SKM-1 treated with dmso at 0.1 percent for 144 hours (cell line): ENCODE results near the gene ZNF865.

Experiments
- DNase-seq: peaks from one replicate; lab custom pipeline; 2025; ENCODE audit not compliant: unreplicated experiment; lab: John Stamatoyannopoulos, UW

The ZNF865 gene

DNA sequence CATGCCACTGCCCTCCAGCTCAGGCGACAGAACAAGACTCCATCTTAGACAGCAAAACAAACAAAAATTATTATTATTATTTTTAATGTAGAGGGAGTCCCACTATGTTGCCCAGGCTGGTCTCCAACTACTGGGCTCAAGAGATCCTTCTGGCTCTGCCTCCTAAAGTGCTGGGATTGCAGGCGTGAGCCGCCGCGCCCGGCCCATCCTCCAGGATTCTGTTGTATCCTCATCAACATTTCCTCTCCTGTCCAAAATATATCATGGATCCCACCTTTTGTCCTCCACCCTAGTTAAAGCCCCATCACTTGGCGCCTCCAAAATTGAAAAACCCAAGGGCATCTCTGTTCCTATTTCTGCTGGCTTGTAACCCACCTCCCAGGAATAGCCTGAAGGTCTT is 17.7 kb downstream of the ZNF865 start:
- no peak for DNase-seq

DNA sequence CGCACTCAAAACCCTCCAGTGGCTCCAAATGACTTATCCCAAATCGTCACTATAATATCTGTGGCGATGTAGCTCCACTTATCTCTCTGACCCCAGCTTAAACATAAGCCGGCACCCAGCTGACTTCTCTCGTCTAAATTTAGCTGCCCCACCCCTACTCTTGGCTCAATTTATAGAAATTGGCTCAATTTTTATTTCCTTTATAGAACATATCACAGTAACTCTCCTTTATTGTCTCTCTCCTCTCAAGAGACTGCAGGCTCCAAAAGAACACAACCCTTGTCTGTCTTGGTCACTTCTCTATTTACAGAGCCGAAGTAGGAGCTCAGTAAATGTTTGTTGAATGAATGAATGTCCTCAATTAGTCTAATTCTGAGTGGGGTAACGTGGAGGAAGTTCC is 18.1 kb downstream of the ZNF865 start:
- DNase-seq: no peak

DNA sequence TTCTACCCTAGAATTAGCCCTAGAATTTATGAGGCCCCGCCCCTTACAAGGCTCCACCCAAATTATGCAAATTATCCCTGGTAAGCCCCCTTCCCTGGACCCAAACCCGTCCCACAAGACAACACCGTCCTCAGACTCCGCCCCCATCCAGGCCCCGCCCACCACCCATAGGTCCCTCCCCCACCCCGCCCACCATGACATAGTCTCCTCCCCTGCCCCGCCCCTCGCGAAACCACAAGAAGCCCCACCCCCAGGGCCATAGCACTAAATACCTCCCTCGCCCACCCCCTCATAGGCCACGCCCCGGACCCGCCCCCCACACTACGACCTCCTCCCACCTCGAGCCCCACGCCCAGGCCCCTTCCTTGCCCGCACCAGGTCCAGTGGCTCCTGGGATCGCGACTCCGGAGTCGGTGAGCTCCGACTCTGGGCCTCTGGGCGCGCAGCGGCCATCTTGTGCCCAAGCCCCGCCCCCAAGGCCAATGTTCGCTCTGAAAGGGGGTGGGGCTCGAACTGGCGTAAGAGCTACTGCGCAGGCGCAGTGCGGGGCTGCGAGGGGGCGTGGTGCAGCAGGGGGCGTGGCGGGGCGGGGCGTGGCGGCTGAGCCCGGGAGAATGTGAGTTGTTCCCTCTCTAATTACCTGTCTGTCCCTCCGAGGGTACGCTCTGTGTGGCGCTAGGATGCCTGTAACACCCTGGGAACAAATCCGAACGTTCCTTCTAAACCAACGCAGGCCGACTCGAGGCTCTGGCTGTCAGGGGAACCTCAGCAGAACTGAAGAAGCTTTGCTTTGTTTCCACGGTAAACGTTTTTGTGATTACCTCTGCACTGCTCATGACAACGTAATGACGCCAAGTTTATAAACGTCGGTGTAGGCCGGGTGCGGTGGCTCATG is 18.9 kb downstream of the ZNF865 start, which contains the start of gene ZNF784:
ZNF784 (minus strand) TSS at position 458 of the 895 bp plus-strand sequence; CDS start at position 453, 5 bp downstream.
- DNase-seq: peak; percentile 59

DNA sequence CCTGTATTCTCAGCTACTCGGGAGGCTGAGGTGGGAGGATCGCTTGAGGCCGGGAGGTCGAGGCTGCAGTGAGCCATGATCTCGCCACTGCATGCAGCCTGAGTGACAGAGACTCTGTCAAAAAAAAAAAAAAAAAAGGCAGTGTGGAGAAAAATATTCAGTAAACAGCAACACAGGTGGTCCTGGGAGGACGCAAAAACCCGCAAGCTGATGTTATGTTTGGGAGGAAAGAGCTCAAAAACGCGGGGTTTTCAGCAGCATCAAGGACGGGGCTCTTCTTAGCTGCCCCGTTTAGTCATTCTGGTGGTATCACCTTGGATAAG is 19.5 kb downstream of the ZNF865 start:
- no peak for DNase-seq

DNA sequence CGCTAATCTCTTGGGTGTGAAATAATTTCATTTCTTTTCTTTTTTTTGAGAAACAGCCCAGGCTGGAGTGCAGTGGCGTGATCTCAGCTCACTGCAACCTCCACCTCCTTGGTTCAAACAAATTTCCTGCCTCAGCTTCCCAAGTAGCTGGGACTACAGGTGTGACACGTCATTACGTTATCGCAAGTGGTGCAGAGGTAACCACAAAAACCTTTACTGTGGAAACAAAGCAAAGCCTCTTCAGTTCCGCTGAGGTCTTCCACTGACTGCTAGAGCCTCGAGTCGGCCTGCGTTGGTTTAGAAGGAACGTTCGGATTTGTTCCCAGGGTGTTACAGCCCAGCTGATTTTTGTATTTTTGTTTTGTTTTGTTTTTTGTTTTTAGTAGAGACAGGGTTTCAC is 20.9 kb downstream of the ZNF865 start:
- no peak for DNase-seq

DNA sequence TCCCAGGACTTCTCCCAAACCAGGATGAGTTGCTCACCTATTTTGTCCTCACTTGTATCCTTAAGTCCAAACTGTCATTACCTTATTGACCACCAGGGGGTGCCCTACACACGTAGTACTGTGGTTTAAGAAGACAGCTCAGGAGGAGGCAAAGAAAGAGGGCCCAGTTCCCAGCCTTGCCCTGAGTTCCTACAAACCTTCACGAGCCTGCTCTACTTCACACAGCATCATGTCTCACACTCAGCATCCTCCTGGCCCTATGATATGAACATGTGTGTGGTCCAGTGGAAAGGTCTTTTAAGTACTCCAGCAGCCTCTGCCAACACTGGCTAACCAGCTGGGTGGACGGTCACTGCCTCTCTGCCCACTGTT is 27.0 kb downstream of the ZNF865 start:
- peak; percentile 38 for DNase-seq

DNA sequence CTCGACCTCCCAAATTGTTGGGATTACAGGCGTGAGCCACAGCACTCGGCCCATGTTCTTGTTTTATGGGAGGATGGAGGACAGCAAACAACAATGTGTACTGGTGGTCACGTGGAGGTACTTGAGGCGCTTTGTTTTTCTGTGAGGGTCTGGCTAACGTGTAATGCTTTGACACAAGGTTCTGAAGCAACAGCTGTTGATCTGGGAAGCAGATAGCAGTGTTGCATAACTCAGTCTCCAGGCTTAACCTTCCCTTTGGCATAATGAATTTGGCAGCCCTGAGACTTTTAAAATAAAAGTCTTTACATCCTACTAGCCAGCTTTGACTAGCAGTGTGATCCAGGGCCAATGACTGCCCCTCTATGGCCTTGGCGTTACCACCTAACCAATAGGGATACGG is 28.4 kb downstream of the ZNF865 start:
- no peak for DNase-seq

DNA sequence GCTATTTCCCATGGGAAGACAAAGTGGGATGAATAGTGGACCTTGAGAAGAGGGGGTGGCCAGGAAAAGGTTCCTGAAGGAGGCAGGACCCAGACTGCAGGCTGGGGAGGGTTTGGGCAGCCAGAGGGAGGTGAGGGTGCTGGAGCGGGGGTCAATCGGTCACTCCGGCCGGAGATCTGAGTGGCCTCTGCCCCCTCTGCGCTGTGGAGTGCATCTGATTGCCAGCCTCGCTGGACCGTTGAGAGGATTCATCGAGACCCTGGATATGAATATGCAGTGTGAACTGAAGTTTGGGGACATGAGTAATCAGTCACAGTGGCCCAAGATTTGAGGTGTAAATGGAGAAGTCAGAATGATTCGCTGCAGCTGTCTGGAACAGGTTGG is 29.9 kb downstream of the ZNF865 start:
- DNase-seq: no peak

DNA sequence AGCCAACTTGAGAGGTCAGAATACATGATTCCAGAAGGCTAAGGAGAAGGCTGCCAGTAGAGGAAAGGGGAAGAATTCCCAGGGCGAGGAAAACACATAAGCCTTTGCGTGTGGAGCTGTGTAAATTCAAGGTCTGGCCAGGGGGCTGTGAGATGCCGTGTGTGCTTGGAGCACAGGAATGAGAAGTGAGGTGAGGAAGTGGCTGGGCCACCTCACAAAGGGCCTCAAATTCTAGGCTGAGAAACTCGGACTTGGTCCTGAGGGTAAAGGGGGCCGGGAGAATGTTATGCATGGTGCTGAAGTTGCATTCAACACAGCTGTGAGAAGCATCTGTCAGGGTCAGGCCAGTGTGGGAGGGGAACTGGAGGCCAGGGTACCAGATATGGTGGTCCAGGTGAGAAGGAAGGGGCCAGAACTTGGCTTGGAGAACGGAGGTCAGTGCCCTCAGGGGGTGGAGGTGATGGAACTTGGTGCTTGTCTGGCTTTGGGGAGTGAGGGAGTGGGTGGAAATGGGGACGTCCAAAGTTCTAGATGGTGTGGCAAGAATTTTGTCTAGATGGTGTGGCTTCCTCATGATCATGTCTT is 30.5 kb downstream of the ZNF865 start:
- no peak for DNase-seq

DNA sequence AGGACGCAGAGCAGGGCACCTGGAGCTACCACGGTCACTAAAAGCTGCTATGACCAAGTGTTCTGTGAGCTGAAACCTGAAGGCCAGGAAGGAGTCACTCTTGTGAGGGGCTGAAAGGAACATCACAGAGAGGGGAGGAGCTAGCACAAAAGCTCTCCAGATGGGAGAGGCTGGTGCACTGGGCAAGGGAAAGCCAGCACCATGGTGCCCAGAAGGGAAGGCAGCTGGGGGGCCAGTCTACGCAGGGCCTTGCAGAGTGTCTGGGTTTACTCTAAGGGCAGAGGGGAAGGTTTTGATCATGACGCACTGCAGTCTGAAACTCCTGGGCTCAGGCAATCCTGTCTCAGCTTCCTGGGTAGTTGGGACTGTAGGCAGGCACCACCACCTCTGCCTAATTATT is 31.3 kb downstream of the ZNF865 start:
- DNase-seq: no peak

DNA sequence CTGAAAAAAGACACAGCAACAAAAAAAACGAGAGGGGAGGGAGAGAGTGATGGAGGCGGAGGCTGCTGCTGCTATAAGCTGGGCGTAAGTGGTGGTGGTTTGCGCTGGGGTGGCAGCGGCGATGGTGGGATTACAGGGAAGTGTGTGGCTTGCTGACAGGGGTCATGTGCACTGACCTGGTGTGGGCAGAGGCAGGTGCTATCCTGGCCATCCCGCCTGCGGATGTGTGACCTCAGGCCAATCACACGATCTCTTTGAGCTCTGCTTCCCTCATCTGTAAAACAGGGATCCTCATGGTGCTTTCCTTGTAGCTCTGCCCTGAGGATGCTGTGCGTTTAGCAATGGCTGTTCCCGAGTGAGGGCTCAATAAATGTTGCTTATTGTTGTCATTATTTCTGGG is 32.1 kb downstream of the ZNF865 start:
- DNase-seq: no peak

DNA sequence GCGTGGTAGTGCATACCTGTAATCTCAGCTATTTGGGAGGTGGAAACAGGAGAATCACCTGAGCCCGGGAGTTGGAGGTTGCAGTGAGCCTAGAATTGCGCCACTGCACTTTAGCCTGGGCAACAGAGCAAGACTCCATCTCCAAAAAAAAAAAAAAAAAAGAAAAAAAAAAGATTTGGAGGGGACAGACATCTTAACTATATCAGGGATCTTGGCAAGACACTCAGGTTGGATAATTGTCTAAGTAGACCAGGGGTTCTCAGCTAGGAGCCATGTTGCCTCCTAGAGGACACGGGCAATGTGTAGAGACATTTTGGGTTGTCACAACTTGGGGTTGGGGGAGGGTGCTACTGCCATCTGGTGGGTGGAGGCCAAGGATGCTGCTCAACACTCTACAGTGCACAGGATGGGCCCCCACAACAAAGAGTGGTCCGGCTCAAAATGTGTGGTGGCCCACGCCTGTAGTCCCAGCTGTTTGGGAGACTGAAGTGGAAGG is 33.5 kb downstream of the ZNF865 start:
- no peak for DNase-seq

DNA sequence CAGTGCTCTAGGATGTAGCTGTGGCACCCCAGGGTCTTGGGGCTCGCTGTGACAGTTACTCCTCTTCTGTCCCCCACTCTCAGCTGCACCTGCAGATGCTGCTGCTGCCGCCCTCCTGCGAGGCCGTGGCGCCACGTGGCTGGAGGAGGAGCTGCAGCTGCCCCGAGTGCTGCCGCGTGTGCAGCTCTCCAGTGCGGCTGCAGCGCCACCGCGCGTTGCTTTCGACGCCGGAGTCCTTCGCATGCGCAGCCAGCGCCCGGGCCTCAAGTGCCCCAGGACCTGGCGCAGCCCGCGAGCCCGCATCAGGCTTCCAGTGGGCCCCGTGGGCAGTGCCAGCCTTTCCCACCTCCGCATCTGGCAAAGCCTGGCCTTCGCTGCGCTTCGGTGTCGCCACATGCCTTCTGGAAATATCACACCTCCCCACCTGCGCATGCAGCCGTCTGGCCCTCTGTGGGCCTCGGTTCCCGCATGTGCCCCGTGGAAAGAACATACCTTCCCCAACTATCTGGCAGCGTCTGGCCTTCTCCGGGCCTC is 34.7 kb downstream of the ZNF865 start:
- DNase-seq: no peak

DNA sequence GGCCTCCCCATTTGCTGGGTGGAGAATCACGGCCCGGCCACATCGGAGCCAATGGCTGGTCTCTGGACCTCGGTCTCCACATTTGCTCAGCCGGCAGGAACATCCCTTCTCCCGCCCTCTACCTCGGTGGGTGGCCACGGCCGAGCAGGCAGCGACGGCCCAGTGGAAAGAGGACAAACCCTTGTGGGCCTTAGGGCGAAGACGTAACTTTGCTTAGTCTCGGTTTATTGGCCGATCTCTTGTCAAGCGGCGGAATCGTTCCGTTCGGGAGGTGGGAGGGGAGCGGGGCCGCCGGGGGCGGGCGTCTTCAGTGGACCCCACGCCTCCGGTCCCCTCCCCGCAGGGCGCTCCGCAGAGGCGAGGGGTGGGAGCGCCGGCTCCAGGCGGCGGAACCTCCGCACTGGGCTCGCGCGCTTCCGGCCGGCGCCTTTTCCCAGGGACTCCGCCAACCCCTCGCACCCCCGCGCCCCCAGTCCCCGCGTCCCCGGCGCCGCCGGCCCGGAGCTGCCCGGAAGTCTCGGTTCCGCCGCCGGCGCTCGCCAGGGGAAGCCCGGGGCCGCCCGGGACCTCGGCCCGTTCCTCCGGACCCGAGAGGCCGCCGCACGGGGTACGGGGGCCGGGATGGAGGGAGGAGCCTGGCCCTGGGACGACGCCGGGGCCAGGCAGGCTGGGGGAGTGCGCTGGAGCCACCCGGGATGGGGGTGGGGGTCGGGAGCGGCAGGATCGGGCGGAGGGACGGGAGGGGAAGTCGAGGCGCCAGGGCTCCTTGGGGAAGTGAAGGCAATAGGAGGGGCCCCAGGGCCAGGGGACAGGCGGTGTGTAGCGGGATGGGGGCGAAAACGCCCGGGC is 35.4 kb downstream of the ZNF865 start, which contains the start of gene ZNF580:
ZNF580 (plus strand) TSS at position 426 of the 849 bp plus-strand sequence. CDS start 1,507 bp downstream, outside the sequence.
- DNase-seq: no peak

DNA sequence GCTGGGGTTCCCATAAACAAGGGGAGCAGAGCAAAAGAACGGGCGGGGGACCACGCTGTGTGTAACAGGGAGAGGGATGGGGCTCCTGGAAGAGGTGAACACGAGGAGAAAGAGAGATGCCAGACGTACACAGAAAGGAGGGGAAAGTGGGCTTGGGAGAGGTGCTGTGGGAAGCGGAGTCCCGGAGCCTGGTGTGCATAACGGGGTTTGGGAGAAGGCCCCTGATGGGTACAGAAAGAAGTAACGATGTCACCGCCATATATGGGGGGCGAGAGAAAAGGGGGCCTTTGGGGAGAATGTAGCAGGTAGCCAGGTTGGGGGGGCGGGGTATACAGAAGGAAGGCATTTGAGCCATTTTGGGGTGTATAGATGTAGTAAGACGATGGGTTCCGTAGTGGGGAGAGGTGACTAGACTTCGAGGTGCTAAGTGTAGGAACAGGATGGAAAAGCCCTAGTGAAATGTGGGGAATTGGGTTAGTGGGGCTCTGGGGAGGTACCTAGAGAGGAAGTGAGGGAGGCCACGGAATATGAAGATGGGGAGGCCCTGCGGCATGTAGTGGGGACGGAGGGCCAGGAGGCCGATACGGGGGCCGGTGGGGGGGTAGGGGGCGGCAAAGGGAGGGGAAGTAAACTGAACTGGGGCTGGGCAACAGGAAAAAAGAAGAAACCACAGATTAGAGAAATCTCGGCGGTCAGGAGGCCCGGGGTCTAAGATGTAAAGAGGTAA is 36.1 kb downstream of the ZNF865 start:
- DNase-seq: no peak

DNA sequence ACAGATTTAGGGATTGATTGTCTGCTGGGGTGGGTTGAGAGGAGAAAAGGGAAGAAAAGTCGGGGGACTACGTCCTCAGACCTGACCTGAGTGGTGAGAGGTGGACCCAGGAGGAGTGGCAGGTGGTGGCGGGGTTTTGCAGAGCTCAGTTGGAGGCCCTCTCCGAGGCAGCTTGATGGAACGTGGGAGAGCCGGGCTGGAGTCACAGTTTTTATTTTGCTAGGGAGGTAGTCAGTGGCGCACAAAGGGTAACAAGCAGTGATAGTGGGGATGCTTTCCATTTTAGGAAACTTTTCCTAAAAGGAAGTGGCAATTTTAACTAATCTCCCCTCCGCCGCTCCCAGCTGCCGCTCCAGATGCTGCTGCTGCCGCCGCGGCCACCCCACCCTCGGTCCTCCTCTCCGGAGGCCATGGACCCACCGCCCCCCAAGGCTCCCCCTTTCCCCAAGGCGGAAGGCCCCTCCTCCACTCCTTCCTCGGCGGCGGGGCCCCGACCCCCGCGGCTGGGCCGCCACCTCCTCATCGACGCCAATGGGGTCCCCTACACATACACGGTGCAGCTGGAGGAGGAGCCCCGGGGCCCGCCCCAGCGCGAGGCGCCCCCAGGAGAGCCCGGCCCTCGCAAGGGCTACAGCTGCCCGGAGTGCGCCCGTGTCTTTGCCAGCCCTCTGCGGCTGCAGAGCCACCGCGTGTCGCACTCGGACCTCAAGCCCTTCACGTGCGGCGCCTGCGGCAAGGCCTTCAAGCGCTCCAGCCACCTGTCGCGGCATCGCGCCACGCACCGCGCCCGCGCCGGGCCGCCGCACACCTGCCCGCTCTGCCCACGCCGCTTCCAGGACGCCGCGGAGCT is 36.9 kb downstream of the ZNF865 start:
- DNase-seq: no peak

DNA sequence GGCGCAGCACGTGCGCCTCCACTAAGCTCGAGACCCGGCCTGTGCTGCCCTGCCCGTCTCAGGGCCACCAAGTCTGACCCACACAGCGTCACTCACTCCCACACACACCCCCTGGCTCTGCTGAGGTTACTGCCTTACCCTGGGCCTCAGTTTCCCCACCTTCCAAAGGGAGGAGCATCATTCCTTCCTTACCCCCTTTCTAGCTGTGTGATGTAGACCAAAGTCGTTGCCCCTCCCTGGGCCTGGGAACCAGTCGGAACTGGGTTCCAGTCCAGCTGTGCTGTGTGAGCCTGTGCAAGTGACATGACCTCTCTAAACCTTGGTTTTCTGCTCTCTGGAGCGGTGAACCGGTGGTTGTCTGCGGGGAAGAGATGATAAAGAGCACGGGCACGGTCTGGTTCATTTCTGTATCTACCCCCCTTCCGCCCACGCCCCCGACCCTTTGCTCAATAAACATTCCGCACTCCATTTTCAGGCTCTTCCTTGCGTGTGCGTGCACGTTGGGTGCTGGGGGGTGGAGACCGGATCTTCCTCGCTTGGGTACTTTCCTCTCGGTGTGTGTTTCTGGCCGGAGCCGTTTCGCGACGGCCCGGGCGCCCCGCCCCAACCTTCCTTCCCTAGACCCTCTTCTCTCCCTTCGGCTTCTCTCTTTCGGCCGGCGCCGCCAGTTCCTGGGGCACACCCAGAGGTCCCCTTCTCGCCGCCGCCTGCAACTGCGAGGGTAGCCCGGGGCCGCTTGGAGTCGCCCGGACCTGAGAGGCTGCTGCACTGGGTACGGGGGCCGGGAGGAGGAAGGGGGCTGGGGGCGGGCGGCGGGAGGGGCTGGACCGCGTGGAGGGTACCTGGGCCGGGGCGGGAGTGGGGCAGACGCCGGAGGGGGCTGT is 37.8 kb downstream of the ZNF865 start, which contains the start of gene ZNF581:
ZNF581 (plus strand) TSS at position 647 of the 884 bp plus-strand sequence. CDS start 923 bp downstream, outside the sequence.
- peak; percentile 20 for DNase-seq

DNA sequence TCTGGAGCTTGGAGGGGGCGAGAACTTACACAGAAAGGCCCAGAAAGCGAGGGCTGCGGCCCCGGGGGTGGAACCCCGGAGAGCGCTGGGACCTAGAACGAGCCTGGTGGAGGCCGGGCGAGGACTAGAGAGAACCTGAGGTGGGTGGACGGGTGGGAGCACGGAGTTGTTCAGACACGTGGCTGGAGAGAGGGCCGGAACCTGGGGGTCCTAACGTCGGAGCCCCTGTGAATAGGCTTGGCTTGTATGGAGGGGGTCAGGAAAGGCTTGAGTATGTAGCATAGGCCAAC is 38.4 kb downstream of the ZNF865 start:
- no peak for DNase-seq
